Stomach (tissue), 9 donors: ENCODE measurements around the gene KIAA1671. TPM values are rescaled to one million over a fixed set of nuclear protein-coding genes. Genes with fewer than 3 reads are reported as not detected.

Experiments used
- DNase-seq, 2 donors: peaks; one replicate each; pipeline versions ENCODE4 v3.0.0 to v3.0.0-alpha.2; 2013 to 2019
- H3K27ac ChIP-seq, 5 donors: fragments of 200-600 bp in 4 of 5; sonication (generic) in 4 of 5; one replicate each; pipeline ENCODE4 v1.5.1; 2013 to 2019; ENCODE audit warnings: mild to moderate bottlenecking in 1 of 5, moderate library complexity in 1 of 5
- H3K27me3 ChIP-seq, 3 donors: fragments of 200-600 bp; sonication (generic); one replicate each; pipeline ENCODE4 v1.5.1; 2017 to 2019; ENCODE audit warnings: mixed run types in 1 of 3
- H3K36me3 ChIP-seq, 4 donors: fragments of 200-600 bp; sonication (generic); 1 replicate in 3 of 4; 2 replicates in 1 of 4; pipeline ENCODE4 v1.5.1; 2016 to 2019
- H3K4me1 ChIP-seq, 4 donors: fragments of 200-600 bp; sonication (generic); one replicate each; pipeline ENCODE4 v1.5.1; 2016 to 2019
- H3K4me3 ChIP-seq, 4 donors: fragments of 200-600 bp; sonication (generic) in 3 of 4; one replicate each; pipeline ENCODE4 v1.5.1; 2016 to 2019; ENCODE audit warnings: mild to moderate bottlenecking in 1 of 4
- H3K9me3 ChIP-seq, 4 donors: fragments of 200-600 bp; sonication (generic); one replicate each; pipeline ENCODE4 v1.5.1; 2016 to 2019
- CTCF ChIP-seq, 7 experiments: fragments of 450-650 bp in 4 of 7; fragments of 200-600 bp in 3 of 7; sonication (generic) in 3 of 7; IDR thresholded peaks; one replicate each; pipeline ENCODE4 v1.5.1; 2016 to 2019; ENCODE audit warnings: antibody characterized with exemption in 7 of 7, control low read depth in 2 of 7, mild to moderate bottlenecking in 1 of 7
- EP300 ChIP-seq: sonication (generic); formaldehyde crosslinking; IDR thresholded peaks from one replicate; pipeline ENCODE4 v1.6.1; 2017; ENCODE audit warnings: antibody characterized with exemption
- POLR2A ChIP-seq, 4 donors: fragments of 450-650 bp; IDR thresholded peaks; one replicate each; pipeline ENCODE4 v1.6.1; 2016; ENCODE audit warnings: antibody characterized with exemption in 4 of 4, control low read depth in 2 of 4, mild to moderate bottlenecking in 1 of 4, moderate library complexity in 1 of 4
- POLR2AphosphoS5 ChIP-seq, 3 donors: sonication (generic); formaldehyde crosslinking; IDR thresholded peaks; one replicate each; pipeline ENCODE4 v1.6.1; 2016; ENCODE audit warnings: antibody characterized with exemption in 3 of 3
- WGBS, 5 donors: extraction: QIAGEN DNeasy Blood & Tissue Kit in 3 of 5; methylation state at CpG; one replicate each; pipeline versions ENCODE4 v1.1.5 to v1.1.7; 2013 to 2018; 5-methylcytosine and 5-hydroxymethylcytosine counted together
- intact Hi-C: fragments of 100-400 bp; cut with DNase I; formaldehyde crosslinking; loops from one replicate; pipeline ENCODE4 v1.15.1; 2023; ENCODE audit warnings: low total_unique reads
- polyA plus RNA-seq, 3 donors: library from polyadenylated mRNA; stranded (reverse); fragments of 200-250 nt; gene quantifications; one replicate each; pipeline ENCODE4 v1.2.3, GENCODE V29; 2013
- total RNA-seq, 5 donors: library from RNA; depleted of rRNA; stranded (reverse); fragments of >200 nt; gene quantifications; one replicate each; pipeline versions ENCODE4 v1.1.0 to v1.2.3, GENCODE V29; 2014 to 2016
- donor health status: healthy with polysubstance abuse.
- donor health status: Bipolar disorder and iron deficiency.
- donor health status: healthy.

Gene KIAA1671
- total and polyA plus RNA-seq, 8 donors = 5.7 to 80.5 (median 32.5) TPM

GRCh38 chr22:25126510-25126909 lies 174.0 kb downstream of the KIAA1671 start:
- Histone ChIP-seq H3K27ac (peak overlapping the region in 1 of 5 donors; percentile 38), H3K9me3 (no peaks in the 10 kb centered on the region), H3K4me1 (peaks cover 15 to 65% (median 37%) of the 10 kb centered on the region in 4 donors), H3K36me3 (peaks cover 0 to 7% (median 3%) of the 10 kb centered on the region in 4 donors), H3K27me3 (no peaks in the 10 kb centered on the region), H3K4me3 (no peak overlapping the region)
- intact Hi-C loops = no loop called here
- no peak for TF ChIP-seq POLR2A (IDR thresholded peaks at IDR 0.05)
- TF ChIP-seq CTCF (IDR thresholded peaks at IDR 0.05) = no peak
- TF ChIP-seq POLR2AphosphoS5 (IDR thresholded peaks at IDR 0.05) = no peak
- TF ChIP-seq EP300 = no peak
- 88 to 100% (median 100%) methylated on average over 1 of the region's 1 CpG for WGBS, 5 donors
- no peak for DNase-seq

GRCh38 chr22:25127318-25127717 lies 174.8 kb downstream of the KIAA1671 start:
- Histone ChIP-seq H3K9me3 (no peaks in the 10 kb centered on the region), H3K36me3 (peaks cover 0 to 7% (median 3%) of the 10 kb centered on the region in 4 donors), H3K4me1 (peaks cover 16 to 65% (median 41%) of the 10 kb centered on the region in 4 donors), H3K27ac (no peak overlapping the region), H3K4me3 (no peak overlapping the region), H3K27me3 (no peaks in the 10 kb centered on the region)
- no peak for DNase-seq
- intact Hi-C loops = no loop called here
- TF ChIP-seq POLR2A (IDR thresholded peaks at IDR 0.05) (no peak), POLR2AphosphoS5 (IDR thresholded peaks at IDR 0.05) (no peak), CTCF (IDR thresholded peaks at IDR 0.05) (no peak), EP300 (no peak)
- WGBS, 5 donors = 52 to 75% (median 70%) methylated on average over 6 of the region's 6 CpGs

GRCh38 chr22:25130462-25130861 lies 177.9 kb downstream of the KIAA1671 start:
- peak overlapping the region in 4 of 5 donors; percentile 38 to 89 (median 76) for H3K27ac ChIP-seq
- H3K4me3 ChIP-seq = no peak overlapping the region
- no peak for DNase-seq
- intact Hi-C loops = no loop called here
- no peaks in the 10 kb centered on the region for H3K36me3 ChIP-seq
- no peaks in the 10 kb centered on the region for H3K9me3 ChIP-seq
- no peaks in the 10 kb centered on the region for H3K27me3 ChIP-seq
- 56 to 66% (median 60%) methylated on average over 6 of the region's 6 CpGs for WGBS, 5 donors
- H3K4me1 ChIP-seq = peaks cover 36 to 92% (median 68%) of the 10 kb centered on the region in 4 donors
- TF ChIP-seq CTCF (IDR thresholded peaks at IDR 0.05) (no peak), POLR2AphosphoS5 (IDR thresholded peaks at IDR 0.05) (no peak)

GRCh38 chr22:25131198-25131887 lies 178.8 kb downstream of the KIAA1671 start:
- no peak overlapping the region for H3K4me3 ChIP-seq
- no peaks in the 10 kb centered on the region for H3K9me3 ChIP-seq
- H3K36me3 ChIP-seq = no peaks in the 10 kb centered on the region
- peaks cover 37 to 95% (median 72%) of the 10 kb centered on the region in 4 donors for H3K4me1 ChIP-seq
- WGBS, 5 donors = 66 to 75% (median 70%) methylated on average over 6 to 9 of the region's 9 CpGs
- TF ChIP-seq CTCF (IDR thresholded peaks at IDR 0.05) (no peak), POLR2AphosphoS5 (IDR thresholded peaks at IDR 0.05) (no peak), EP300 (no peak), POLR2A (IDR thresholded peaks at IDR 0.05) (no peak)
- DNase-seq = no peak
- intact Hi-C loops = no loop called here
- peak overlapping the region in 4 of 5 donors; percentile 21 to 89 (median 76) for H3K27ac ChIP-seq
- H3K27me3 ChIP-seq = no peaks in the 10 kb centered on the region
